HFFc6 (cell line): ENCODE measurements around the gene PMPCA. TPM values are rescaled to one million over a fixed set of nuclear protein-coding genes. Genes with fewer than 3 reads are reported as not detected.
A peak's percentile ranks its signal among the peaks of the same experiment; 100 is the strongest.

Source experiments
- DNase-seq: peaks from one replicate; pipeline ENCODE4 v3.0.0-alpha.2; 2018
- H3K27ac Mint-ChIP-seq: 2 replicates; pipeline ENCODE4 v1.8.0; 2020; ENCODE audit warnings: mild to moderate bottlenecking, mixed read lengths
- H3K27me3 Mint-ChIP-seq: 2 replicates; pipeline ENCODE4 v1.8.0; 2021; ENCODE audit warnings: mild to moderate bottlenecking, moderate library complexity, mixed read lengths; ENCODE audit not compliant: insufficient read depth
- H3K36me3 Mint-ChIP-seq: 2 replicates; pipeline ENCODE4 v1.8.0; 2021; ENCODE audit warnings: low read depth, mixed read lengths
- H3K4me1 Mint-ChIP-seq: 2 replicates; pipeline ENCODE4 v1.8.0; 2020; ENCODE audit warnings: low read depth, mixed read lengths
- H3K4me3 Mint-ChIP-seq: 2 replicates; pipeline ENCODE4 v1.8.0; 2020; ENCODE audit warnings: mild to moderate bottlenecking, moderate library complexity, mixed read lengths
- H3K9me3 Mint-ChIP-seq: 2 replicates; pipeline ENCODE4 v1.8.0; 2020; ENCODE audit warnings: mild to moderate bottlenecking, mixed read lengths
- CTCF ChIP-seq: fragments of 200-600 bp; sonication (generic); IDR thresholded peaks from 2 replicates; pipeline ENCODE4 v1.5.0; 2021; ENCODE audit warnings: antibody characterized with exemption, mild to moderate bottlenecking
- total RNA-seq, 6 experiments: library from RNA; stranded (reverse); fragmentation: NEBNext Ultra II Directional; extraction: Animal tissue kit (Norgen Biotek cat#: 25700); gene quantifications; 2 replicates in 1 of 6; 3 replicates in 5 of 6; pipeline ENCODE4 v1.2.3, GENCODE V29; 2021

The PMPCA gene
- total RNA-seq, 6 experiments from 2014 or later: 69.1 to 81.0 (median 75.9) TPM

- DNase-seq: no peak
- Mint-ChIP-seq H3K4me3 (peak overlapping the region; percentile 83; the same call in 1 of the 2 replicates), H3K27me3 (peaks cover 2% of the 10 kb centered on the region; the same call in 1 of the 2 replicates), H3K9me3 (no peaks in the 10 kb centered on the region), H3K4me1 (peaks cover 13% of the 10 kb centered on the region), H3K36me3 (no peaks in the 10 kb centered on the region; the same call in 1 of the 2 replicates), H3K27ac (peak overlapping the region; percentile 90; the same call in 1 of the 2 replicates)
- no peak for TF ChIP-seq CTCF
Measured at GRCh38 chr9:136372006-136372405, 38.5 kb upstream of the PMPCA start.

DNA sequence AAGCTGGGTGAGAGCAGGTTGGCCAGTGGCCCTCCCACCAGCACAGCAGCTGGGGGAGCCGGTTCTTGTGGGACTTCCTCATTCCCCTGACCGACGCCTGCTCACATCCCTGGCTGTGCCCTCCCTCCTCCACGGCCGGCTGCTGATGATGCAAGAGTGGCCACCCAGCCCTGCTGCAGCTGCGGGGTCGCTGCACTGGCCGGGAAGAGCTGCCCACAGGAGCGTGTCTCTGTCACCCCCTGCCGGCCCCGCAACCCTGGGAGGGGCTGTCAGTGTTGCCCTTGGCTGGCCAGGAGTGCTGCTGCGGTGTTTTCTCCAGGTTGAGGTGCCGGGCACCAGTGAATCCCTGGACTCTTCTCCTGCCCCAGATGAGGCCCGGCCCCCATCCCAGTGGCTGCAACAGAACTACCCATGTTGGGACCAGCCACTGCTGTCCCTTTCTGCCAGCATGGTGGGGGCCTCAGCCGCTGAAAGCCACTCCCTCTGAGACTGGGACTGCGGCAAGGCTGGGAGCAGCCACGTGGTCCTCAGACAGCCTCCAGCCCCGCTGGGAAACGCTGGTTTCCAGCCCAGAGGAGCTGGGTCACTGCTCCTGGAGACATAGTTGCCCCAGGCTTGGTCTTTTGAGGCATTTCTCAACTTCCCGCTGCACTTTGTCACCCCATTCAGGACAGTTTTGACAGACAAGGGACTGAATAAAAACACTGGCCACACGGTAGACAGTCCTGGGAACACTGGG lies 37.7 kb upstream of the PMPCA start:
- Mint-ChIP-seq H3K9me3 (no peaks in the 10 kb centered on the region), H3K36me3 (no peaks in the 10 kb centered on the region; the same call in 1 of the 2 replicates), H3K27ac (peak overlapping the region; percentile 90), H3K4me3 (peak overlapping the region; percentile 83), H3K4me1 (peaks cover 13% of the 10 kb centered on the region), H3K27me3 (peaks cover 2% of the 10 kb centered on the region; the same call in 1 of the 2 replicates)
- DNase-seq: peak; percentile 75
- TF ChIP-seq CTCF: peak; percentile 58

DNA sequence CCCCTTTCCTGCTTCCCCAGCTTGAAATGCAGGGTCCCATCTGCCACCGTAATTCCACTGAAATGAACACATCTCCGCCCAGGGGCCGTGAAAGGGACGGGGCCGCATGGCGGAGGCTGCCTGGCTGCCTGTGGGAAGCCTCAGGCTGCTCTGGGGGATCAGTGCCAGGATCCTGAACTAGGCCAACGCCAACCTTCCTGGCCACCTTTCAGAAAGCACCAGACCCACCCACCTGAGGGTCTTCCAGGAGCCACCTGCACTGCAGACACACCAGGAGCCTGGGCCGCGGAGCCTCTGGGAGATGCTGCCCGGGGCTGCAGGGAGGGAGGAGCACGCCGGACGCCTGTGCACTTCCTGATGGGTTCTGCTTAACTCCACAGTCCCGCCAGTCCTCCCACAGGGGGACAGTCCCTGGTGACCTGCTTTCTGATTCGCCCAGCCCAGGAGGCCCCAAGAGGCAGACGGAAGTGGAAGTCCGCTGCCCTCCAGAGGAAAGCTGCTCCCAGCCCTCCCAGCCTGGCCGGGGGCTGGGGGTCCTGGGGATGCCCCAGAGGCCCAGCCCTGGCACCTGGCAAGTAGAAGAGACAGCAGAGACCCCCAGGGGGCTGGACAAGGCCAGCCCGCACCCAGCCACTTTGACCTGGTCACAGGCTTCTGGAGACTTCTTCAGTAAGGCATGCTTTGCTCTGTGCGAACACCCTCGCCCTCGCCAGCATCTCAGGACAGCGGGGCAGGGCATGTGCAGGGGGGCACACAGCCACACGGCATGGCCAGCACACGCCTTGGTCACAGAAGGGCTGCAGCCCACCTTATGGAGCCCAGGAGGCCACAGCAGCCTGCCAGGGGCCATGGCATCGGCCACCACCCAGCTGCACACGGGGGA lies 36.9 kb upstream of the PMPCA start, which contains the start of gene CARD9:
TSS of gene CARD9 (minus strand) at position 370 of the 883 bp plus-strand sequence. CDS start 1,591 bp downstream, outside the sequence.
- H3K36me3 Mint-ChIP-seq: no peaks in the 10 kb centered on the region; the same call in 1 of the 2 replicates
- H3K4me3 Mint-ChIP-seq: peak within 1 kb of the TSS; percentile 83
- H3K4me1 Mint-ChIP-seq: peaks cover 13% of the 10 kb centered on the region
- DNase-seq: peak; percentile 50
- no peaks in the 10 kb centered on the region for H3K9me3 Mint-ChIP-seq
- H3K27me3 Mint-ChIP-seq: peaks cover 2% of the 10 kb centered on the region; the same call in 1 of the 2 replicates
- peak within 1 kb of the TSS; percentile 90 for H3K27ac Mint-ChIP-seq
- no peak for TF ChIP-seq CTCF

- Mint-ChIP-seq H3K4me1 (peaks cover 13% of the 10 kb centered on the region), H3K36me3 (no peaks in the 10 kb centered on the region; the same call in 1 of the 2 replicates), H3K27ac (no peak overlapping the region), H3K27me3 (0 out of 2 replicates have a peak, but pooled peaks cover 2% of the 10 kb centered on the region), H3K4me3 (no peak overlapping the region), H3K9me3 (no peaks in the 10 kb centered on the region)
- no peak for DNase-seq
- TF ChIP-seq CTCF: no peak
Measured at GRCh38 chr9:136374183-136374575, 36.3 kb upstream of the PMPCA start.

- Mint-ChIP-seq H3K4me3 (no peak overlapping the region), H3K27ac (no peak overlapping the region), H3K27me3 (0 out of 2 replicates have a peak, but pooled peaks cover 2% of the 10 kb centered on the region), H3K36me3 (no peaks in the 10 kb centered on the region; the same call in 1 of the 2 replicates), H3K9me3 (no peaks in the 10 kb centered on the region), H3K4me1 (peaks cover 13% of the 10 kb centered on the region)
- DNase-seq: no peak
- peak; percentile 11; the same call in 1 of the 2 replicates for TF ChIP-seq CTCF
Measured at GRCh38 chr9:136375096-136375495, 35.4 kb upstream of the PMPCA start.
